GM19023 (cell line): ENCODE measurements around the gene NRXN3.

Experiments used
- ATAC-seq: cut with Tn5 transposase; IDR thresholded peaks from one replicate; pipeline ENCODE4 v1.9.1; 2021; ENCODE audit warnings: mild to moderate bottlenecking, moderate library complexity; ENCODE audit not compliant: unreplicated experiment

The NRXN3 gene

GRCh38 chr14:78614593-78614992, 444.4 kb downstream of the NRXN3 start:
- ATAC-seq, result no peak

GRCh38 chr14:78617735-78618134, 447.6 kb downstream of the NRXN3 start:
- ATAC-seq, result no peak

- no peak for ATAC-seq
Measured at GRCh38 chr14:78618368-78618767, 448.2 kb downstream of the NRXN3 start.

- no peak for ATAC-seq
Measured at GRCh38 chr14:78627114-78627513, 456.9 kb downstream of the NRXN3 start.

- no peak for ATAC-seq
Measured at GRCh38 chr14:78631551-78631950, 461.4 kb downstream of the NRXN3 start.

- ATAC-seq, result no peak
Measured at GRCh38 chr14:78633752-78634151, 463.6 kb downstream of the NRXN3 start.

GRCh38 chr14:78637489-78637888, 467.3 kb downstream of the NRXN3 start:
- no peak for ATAC-seq

GRCh38 chr14:78637908-78638475, 467.8 kb downstream of the NRXN3 start:
- ATAC-seq, result no peak

GRCh38 chr14:78638926-78639325, 468.8 kb downstream of the NRXN3 start:
- ATAC-seq, result no peak

- ATAC-seq, result no peak
Measured at GRCh38 chr14:78644824-78645559, 474.8 kb downstream of the NRXN3 start.

GRCh38 chr14:78652727-78653126, 482.6 kb downstream of the NRXN3 start:
- ATAC-seq, result no peak

- no peak for ATAC-seq
Measured at GRCh38 chr14:78653173-78653572, 483.0 kb downstream of the NRXN3 start.

- ATAC-seq, result no peak
Measured at GRCh38 chr14:78657451-78657850, 487.3 kb downstream of the NRXN3 start.

GRCh38 chr14:78664841-78665240, 494.7 kb downstream of the NRXN3 start:
- ATAC-seq, result no peak

GRCh38 chr14:78666336-78667056, 496.3 kb downstream of the NRXN3 start:
- no peak for ATAC-seq

GRCh38 chr14:78667141-78667540, 497.0 kb downstream of the NRXN3 start:
- ATAC-seq, result no peak

GRCh38 chr14:78673845-78674244, 503.7 kb downstream of the NRXN3 start:
- ATAC-seq, result no peak

GRCh38 chr14:78674820-78675219, 504.6 kb downstream of the NRXN3 start:
- ATAC-seq, result no peak

GRCh38 chr14:78683206-78683605, 513.0 kb downstream of the NRXN3 start:
- ATAC-seq, result no peak

- ATAC-seq, result no peak
Measured at GRCh38 chr14:78683981-78684380, 513.8 kb downstream of the NRXN3 start.

GRCh38 chr14:78688503-78688902, 518.3 kb downstream of the NRXN3 start:
- no peak for ATAC-seq

- no peak for ATAC-seq
Measured at GRCh38 chr14:78690836-78691235, 520.7 kb downstream of the NRXN3 start.
